Activated CD4-positive, alpha-beta T cell treated with anti-CD3 and anti-CD28 coated beads, Interleukin-2, amount 10 ng/mL, durations not matched to agents 7 days and 5 days (primary cell): Measurements from ENCODE around the gene KIAA1217. TPM values are rescaled to one million over a fixed set of nuclear protein-coding genes. Genes with fewer than 3 reads are reported as not detected.

Experiments used
- CTCF ChIA-PET: fragments of 350-600 bp; sonication (Branson Sonifier 250); formaldehyde crosslinking; loops from one replicate; lab custom pipeline; 2021; ENCODE audit warnings: antibody characterized with exemption; lab: Charles Lee
- POLR2A ChIA-PET: fragments of 350-600 bp; sonication (Branson Sonifier 250); formaldehyde crosslinking; loops from one replicate; lab custom pipeline; 2021; ENCODE audit warnings: antibody characterized with exemption; lab: Charles Lee
- DNase-seq: peaks from one replicate; pipeline ENCODE4 v3.0.0-alpha.2; 2020
- H3K27ac Mint-ChIP-seq: one replicate; pipeline ENCODE4 v1.8.0; 2021; ENCODE audit warnings: mild to moderate bottlenecking, moderate library complexity, mixed read lengths
- H3K27me3 Mint-ChIP-seq: one replicate; pipeline ENCODE4 v1.8.0; 2021; ENCODE audit warnings: mixed read lengths
- H3K36me3 Mint-ChIP-seq: one replicate; pipeline ENCODE4 v1.8.0; 2021; ENCODE audit warnings: low read depth, mixed read lengths
- H3K4me1 Mint-ChIP-seq: one replicate; pipeline ENCODE4 v1.8.0; 2021; ENCODE audit warnings: mixed read lengths
- H3K4me3 Mint-ChIP-seq: one replicate; pipeline ENCODE4 v1.8.0; 2021; ENCODE audit warnings: mild to moderate bottlenecking, moderate library complexity, mixed read lengths
- H3K9me3 Mint-ChIP-seq: one replicate; pipeline ENCODE4 v1.8.0; 2021; ENCODE audit warnings: mixed read lengths
- total RNA-seq, 2 experiments: library from RNA; stranded (reverse); gene quantifications; one replicate each; pipeline ENCODE4 v1.2.3, GENCODE V29; 2021

KIAA1217 gene
- total RNA-seq, 2 experiments from 2014 or later = 0.32 to 0.33 TPM

DNA sequence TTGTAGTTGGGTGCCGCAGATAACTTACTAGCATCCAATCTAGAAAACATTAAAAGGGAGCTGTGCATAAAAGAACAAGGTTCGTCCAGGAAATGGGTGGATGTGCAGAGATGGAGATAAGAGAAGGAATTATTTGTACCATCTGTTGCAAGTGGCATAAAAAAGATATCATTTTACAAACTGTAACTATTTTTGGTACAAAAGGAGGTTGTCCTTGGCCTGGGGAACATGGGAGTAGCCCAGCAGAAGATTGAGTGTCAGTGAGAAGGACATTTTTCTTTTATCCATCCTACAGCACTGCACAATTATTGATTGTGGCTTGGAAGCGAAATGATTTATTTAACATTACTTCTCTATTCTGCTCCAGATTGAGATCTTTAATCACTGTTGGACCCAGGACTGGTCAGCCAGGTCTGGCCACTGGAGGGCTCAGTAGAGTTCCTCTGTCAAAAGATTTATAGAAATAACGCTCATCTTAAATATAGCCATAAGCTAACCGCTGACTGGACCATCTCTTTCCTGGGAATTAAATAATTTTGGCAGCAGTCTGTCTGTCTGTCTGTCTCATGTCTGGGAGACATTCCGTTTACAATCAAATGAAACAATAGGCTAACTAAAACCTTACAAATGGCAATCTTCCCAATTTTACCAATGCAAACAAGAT is 254.1 kb downstream of the KIAA1217 start:
- no peak for DNase-seq
- Mint-ChIP-seq H3K4me3 (no peak overlapping the region), H3K27ac (no peak overlapping the region), H3K4me1 (peaks cover 29% of the 10 kb centered on the region), H3K9me3 (no peaks in the 10 kb centered on the region), H3K36me3 (no peaks in the 10 kb centered on the region), H3K27me3 (peaks cover 11% of the 10 kb centered on the region)
- POLR2A ChIA-PET = no interaction called here
- CTCF ChIA-PET = no interaction called here

DNA sequence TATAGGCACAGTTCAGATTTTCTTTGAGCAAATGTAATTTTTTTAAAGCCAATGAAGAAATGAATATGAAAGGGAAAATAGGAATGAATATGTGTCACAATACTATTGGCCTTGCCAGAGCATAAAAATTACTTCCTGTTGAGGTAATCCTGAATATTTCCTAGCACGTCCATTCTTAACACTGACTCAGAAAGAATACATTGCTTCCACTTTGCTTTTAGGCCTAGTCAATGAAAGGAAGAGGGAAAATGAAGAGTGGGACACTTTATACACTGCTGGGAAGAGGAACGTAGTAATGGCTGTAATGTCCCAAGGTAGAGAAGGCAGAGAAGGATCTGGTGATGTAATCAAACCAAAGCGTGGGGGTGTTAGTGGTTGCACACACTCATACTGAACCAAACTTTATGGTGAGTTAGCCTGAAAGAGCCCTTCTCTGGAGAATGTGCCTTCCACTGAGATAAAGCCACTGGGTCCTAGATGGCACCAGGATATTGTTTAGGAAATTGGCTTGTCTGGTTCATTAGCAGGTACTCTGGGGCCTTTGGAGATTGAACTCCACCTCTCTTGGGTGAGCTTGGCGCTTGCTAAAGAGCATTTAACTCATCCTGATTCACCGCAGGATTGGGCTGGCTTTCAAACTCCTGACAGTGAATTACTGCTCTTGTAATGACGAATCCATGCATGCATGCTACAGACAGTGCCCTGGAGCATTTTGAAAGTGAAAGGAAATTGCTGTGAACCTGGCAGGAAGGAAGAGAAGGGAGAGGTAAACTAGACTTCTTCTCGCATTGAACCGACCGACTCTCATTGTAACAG is 254.9 kb downstream of the KIAA1217 start:
- no peaks in the 10 kb centered on the region for H3K36me3 Mint-ChIP-seq
- ChIA-PET POLR2A (no interaction called here), CTCF (no interaction called here)
- peak overlapping the region; percentile 25 for H3K4me3 Mint-ChIP-seq
- H3K27me3 Mint-ChIP-seq = peaks cover 11% of the 10 kb centered on the region
- peaks cover 29% of the 10 kb centered on the region for H3K4me1 Mint-ChIP-seq
- peak overlapping the region; percentile 65 for H3K27ac Mint-ChIP-seq
- peak; percentile 19 for DNase-seq
- no peaks in the 10 kb centered on the region for H3K9me3 Mint-ChIP-seq

DNA sequence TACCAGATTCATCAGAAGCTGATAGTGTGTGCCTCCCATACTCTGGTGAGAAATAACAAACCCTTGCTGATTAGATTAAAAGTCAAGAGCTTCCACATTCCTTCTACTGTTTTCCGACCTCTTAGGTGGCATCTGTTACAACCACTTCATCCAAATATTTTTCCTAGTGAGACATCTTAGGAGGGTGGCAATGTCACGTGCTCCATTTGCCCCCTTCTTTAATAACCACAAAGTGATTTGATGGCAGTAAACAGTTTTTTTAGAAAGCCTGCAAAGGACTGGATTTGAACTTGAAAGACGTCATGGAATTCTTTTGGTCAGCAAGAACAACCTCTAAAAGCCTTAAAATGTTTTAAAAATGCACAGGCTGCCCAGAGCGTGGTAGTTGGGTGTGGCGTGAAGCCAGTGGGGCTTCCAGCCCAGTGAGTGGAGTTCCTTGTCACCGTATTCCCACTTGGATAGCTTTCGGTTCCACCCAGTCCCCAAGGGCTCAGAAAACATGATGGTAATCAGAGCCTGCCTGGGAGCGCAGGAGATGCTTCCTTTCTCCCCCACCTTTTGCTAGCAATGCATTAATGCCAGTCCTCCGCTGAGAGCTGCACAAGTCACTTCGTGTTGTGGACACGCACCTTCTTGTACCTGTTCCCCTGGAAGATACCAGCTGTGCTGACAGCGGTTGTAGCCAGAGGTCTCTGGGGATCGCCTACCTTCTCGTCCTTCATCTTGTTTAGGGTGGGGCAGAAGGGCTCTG is 256.4 kb downstream of the KIAA1217 start:
- no peak overlapping the region for H3K27ac Mint-ChIP-seq
- no peak overlapping the region for H3K4me3 Mint-ChIP-seq
- no peaks in the 10 kb centered on the region for H3K9me3 Mint-ChIP-seq
- POLR2A ChIA-PET = no interaction called here
- H3K36me3 Mint-ChIP-seq = no peaks in the 10 kb centered on the region
- DNase-seq = no peak
- H3K27me3 Mint-ChIP-seq = peaks cover 8% of the 10 kb centered on the region
- peaks cover 29% of the 10 kb centered on the region for H3K4me1 Mint-ChIP-seq
- CTCF ChIA-PET = no interaction called here

DNA sequence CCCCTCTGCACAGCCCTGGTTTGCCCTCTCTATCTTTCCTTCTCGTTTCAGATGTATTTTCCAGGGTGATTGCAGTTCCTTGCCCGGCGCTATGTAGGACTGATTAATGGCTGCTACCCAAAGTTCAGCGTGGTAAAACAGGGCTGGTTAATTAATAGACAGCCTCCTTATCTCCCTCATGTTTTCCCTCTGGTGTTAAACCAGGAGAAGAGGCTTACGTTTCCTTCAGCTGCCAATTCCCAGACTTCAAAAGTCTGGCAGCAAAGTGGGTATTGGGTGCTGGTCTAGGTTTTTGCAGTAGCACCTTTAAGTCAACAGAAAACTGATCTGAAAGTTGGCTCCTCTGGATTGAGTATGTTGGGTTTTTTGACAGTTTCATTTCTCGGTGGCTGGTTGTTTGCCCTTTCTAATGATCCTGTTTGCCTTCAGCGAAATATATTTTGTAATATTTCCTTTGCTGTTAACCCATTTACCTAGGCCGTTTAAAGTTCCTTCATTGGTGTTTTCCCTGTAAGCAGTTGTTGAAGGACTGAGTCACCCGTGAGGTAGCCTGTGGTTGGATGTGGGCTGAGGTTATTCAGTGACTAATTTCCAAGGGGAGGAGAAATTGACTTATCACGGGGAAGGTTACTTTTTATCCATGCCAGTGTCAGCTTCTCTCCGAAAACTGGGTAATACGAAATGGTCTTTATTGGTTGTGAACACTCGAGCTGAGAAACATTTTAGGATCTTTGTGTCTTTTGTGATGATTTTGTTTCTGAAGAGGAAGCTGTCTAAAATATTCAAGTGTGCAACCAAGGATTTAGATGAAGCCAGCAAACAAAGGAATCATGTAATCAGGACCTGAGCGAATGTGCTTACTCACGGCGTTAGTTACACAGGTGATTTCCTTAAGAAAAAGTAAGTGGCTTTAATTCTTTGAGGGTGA is 257.2 kb downstream of the KIAA1217 start:
- H3K4me1 Mint-ChIP-seq = peaks cover 29% of the 10 kb centered on the region
- H3K27ac Mint-ChIP-seq = peak overlapping the region; percentile 44
- peaks cover 8% of the 10 kb centered on the region for H3K27me3 Mint-ChIP-seq
- DNase-seq = peak; percentile 24
- H3K4me3 Mint-ChIP-seq = no peak overlapping the region
- H3K36me3 Mint-ChIP-seq = no peaks in the 10 kb centered on the region
- H3K9me3 Mint-ChIP-seq = no peaks in the 10 kb centered on the region
- CTCF ChIA-PET = no interaction called here
- POLR2A ChIA-PET = no interaction called here

DNA sequence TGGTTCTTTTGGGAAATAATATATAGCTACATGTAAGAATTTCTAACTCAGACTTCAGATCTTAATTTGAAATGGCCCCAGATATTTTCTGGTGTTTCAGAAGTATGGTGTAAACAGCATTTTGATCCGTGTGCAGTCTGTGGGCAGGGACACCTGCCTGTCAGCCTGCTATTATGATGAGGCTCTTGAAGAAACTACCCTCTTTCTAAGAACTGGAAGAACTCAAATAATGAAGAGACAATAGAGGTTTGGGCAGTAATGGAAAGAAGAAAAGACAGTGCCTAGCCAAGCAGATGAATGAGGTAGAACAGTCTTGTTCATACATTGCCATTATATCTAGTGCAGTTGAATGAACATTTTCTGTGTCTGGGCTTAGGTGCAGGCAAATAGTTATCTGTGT is 258.2 kb downstream of the KIAA1217 start:
- Mint-ChIP-seq H3K4me3 (no peak overlapping the region), H3K36me3 (no peaks in the 10 kb centered on the region)
- POLR2A ChIA-PET = no interaction called here

DNA sequence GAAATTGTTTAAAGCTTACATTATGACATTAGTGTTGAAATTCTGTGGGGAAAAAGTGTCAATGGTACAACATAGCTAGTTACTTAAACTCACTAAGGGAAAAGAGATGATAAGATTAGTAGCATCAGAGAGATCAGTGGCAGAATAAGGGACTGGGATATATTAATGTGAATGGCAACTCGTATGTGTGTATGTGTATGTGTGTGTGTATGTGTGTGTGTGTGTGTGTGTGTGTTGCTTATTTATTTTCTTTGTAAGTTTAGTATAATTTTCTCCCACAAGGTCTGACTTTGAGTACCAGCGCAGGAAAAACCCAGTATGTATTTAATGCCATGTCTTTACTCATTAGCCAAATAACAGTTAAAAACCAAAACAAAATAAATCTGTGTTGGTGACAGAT is 258.7 kb downstream of the KIAA1217 start:
- Mint-ChIP-seq H3K4me1 (peaks cover 29% of the 10 kb centered on the region), H3K27me3 (peaks cover 8% of the 10 kb centered on the region), H3K27ac (no peak overlapping the region), H3K9me3 (no peaks in the 10 kb centered on the region), H3K4me3 (no peak overlapping the region), H3K36me3 (no peaks in the 10 kb centered on the region)
- POLR2A ChIA-PET = no interaction called here
- no peak for DNase-seq
- CTCF ChIA-PET = interaction anchor here (0.6 kb wide), 1 partner anchor 1460 kb away, joined by 3 read pairs; no protein-coding TSS in a partner anchor

More for the DNA sequence above, 258.2 kb downstream of the KIAA1217 start:
- Mint-ChIP-seq H3K4me1 (peaks cover 29% of the 10 kb centered on the region), H3K9me3 (no peaks in the 10 kb centered on the region), H3K27me3 (peaks cover 8% of the 10 kb centered on the region), H3K27ac (no peak overlapping the region)
- no peak for DNase-seq
- CTCF ChIA-PET = interaction anchor here (0.6 kb wide), 1 partner anchor 1461 kb away, joined by 3 read pairs; no protein-coding TSS in a partner anchor

DNA sequence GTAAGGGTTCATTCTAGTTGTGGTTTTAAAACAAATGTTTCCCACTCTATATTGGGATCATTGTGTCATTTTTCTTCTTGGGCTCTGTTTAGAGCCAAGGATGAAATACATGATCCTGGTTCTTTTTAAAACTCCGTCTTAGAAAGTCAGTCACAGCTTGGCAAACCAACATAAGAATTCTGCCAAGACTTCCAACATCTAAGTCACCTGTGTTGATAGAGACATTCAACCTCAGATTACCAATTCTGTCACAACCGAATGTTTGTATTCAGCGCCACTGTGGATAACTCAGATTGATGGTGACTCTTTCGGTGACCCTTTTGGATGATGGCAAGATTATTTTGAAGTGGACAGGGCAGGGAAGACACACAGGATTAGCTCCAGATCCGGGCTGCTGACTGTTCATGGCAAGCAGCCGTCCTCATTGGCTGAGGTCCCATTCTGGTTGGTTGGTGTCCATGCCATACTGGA is 259.4 kb downstream of the KIAA1217 start:
- POLR2A ChIA-PET = no interaction called here
- no peak overlapping the region for H3K27ac Mint-ChIP-seq
- no peaks in the 10 kb centered on the region for H3K36me3 Mint-ChIP-seq
- no peak overlapping the region for H3K4me3 Mint-ChIP-seq
- peaks cover 29% of the 10 kb centered on the region for H3K4me1 Mint-ChIP-seq
- H3K27me3 Mint-ChIP-seq = peaks cover 8% of the 10 kb centered on the region
- no peak for DNase-seq
- no peaks in the 10 kb centered on the region for H3K9me3 Mint-ChIP-seq
- CTCF ChIA-PET = no interaction called here

DNA sequence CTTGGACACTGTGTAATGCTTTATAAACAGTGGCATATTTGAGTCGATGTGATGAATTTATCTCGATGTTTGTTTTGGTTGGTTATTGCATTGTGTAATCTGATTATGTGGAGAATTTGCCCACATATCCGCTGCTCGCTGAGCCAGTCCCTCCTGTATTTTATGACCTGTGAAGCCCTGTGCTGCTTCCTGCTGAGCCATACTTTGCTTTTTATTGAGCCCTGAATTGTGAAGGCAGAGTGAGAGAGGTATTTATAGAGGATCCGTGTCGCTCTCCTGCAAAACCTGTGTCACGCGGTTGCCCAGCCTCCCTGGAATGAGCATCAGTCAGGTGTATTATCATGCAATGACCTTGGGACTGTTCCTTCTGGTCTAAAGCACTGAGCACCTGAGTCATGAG is 261.1 kb downstream of the KIAA1217 start:
- CTCF ChIA-PET = no interaction called here

DNA sequence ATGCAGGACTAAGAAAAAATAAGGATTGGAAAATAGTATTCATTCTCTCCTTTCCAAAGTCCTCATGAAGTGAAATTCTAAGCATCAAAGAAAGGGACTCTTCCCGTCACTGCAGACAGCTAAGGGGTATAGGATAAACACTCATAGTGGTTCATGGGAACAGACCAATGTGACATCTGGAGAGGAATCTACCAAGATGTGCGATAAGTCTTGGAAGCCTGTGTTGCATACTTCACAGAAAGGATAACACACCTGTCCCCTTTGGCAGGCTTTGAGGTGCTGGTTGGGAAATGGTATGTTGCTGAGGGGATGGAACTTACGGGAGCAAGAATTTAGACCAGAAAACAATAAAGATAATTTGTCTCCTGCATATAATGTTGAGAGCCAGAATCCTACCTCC is 266.7 kb downstream of the KIAA1217 start:
- no peak for DNase-seq
- H3K4me1 Mint-ChIP-seq = no peaks in the 10 kb centered on the region
- H3K27ac Mint-ChIP-seq = no peak overlapping the region
- ChIA-PET CTCF (no interaction called here), POLR2A (no interaction called here)
- no peak overlapping the region for H3K4me3 Mint-ChIP-seq
- no peaks in the 10 kb centered on the region for H3K36me3 Mint-ChIP-seq
- no peaks in the 10 kb centered on the region for H3K9me3 Mint-ChIP-seq
- H3K27me3 Mint-ChIP-seq = peaks cover 5% of the 10 kb centered on the region

More for the DNA sequence above, 261.1 kb downstream of the KIAA1217 start:
- POLR2A ChIA-PET = no interaction called here
- Mint-ChIP-seq H3K4me3 (no peak overlapping the region), H3K27me3 (peaks cover 10% of the 10 kb centered on the region), H3K36me3 (no peaks in the 10 kb centered on the region), H3K4me1 (peaks cover 14% of the 10 kb centered on the region), H3K27ac (no peak overlapping the region), H3K9me3 (no peaks in the 10 kb centered on the region)
- DNase-seq = no peak

DNA sequence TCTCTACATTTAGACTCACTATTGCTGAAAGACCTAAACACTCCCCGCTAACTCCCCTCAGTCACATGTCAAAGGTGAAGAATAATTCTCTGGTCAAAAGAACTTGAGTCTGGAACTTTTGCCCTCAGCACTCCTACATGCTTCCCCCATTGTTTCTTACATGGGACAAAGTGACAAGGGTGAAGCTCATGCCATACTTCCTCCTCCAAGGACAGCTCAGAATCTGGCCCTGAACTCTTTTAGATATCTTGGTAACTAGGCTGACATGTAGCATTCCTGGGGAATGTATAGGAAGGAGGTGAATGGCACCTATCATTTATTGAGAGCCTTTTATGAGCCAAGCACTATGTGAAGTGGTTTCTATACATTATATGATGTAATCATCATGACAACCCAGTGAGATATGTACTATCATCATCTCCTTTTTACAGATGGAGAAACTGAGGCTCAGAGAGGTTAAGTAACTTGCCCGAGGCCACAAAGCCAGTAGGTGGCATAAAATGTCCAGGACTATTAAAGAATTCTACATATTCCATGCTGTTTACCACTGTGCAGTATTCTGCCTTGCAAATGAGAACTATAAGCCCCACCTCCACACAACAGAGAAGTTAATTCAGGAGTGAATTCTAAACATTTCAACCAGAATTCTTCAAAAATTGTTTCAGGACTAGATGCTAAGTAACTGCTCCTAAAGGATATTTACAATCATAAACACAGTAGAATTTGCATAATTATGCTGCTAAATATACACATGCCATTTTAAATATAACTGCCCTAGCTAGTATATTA is 268.2 kb downstream of the KIAA1217 start:
- DNase-seq = no peak
- H3K4me3 Mint-ChIP-seq = no peak overlapping the region
- H3K27ac Mint-ChIP-seq = no peak overlapping the region
- no peaks in the 10 kb centered on the region for H3K4me1 Mint-ChIP-seq
- peaks cover 5% of the 10 kb centered on the region for H3K27me3 Mint-ChIP-seq
- no peaks in the 10 kb centered on the region for H3K9me3 Mint-ChIP-seq
- ChIA-PET POLR2A (interaction anchor here (0.6 kb wide), 1 partner anchor 11 kb away, joined by 3 read pairs; no protein-coding TSS in a partner anchor), CTCF (interaction anchor here (1.3 kb wide), 1 partner anchor 12 kb away, joined by 3 read pairs; no protein-coding TSS in a partner anchor)
- no peaks in the 10 kb centered on the region for H3K36me3 Mint-ChIP-seq

DNA sequence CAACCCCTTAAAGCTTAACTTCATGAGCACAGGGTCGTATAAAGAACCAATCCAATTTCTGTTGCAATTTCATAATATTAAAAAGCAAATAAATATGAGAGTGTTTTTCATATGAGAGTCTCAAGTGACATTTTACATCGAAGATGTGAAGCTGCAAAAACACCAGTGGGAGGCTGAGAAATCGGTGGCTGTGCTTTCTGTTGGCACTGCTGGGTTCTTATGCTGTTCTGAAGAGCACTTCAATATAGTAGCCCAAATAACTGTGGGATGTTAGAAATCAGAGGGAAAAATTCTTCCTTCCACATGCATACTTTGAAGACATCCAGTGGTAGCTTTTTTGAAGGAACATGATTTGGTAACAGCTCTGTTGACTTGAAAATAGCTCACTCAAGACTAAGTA is 269.0 kb downstream of the KIAA1217 start:
- ChIA-PET POLR2A (no interaction called here), CTCF (interaction anchor here (1.3 kb wide), 1 partner anchor 12 kb away, joined by 3 read pairs; no protein-coding TSS in a partner anchor)
- no peaks in the 10 kb centered on the region for H3K4me1 Mint-ChIP-seq
- H3K4me3 Mint-ChIP-seq = no peak overlapping the region
- no peak overlapping the region for H3K27ac Mint-ChIP-seq
- no peak for DNase-seq
- H3K9me3 Mint-ChIP-seq = no peaks in the 10 kb centered on the region
- H3K27me3 Mint-ChIP-seq = peaks cover 5% of the 10 kb centered on the region
- H3K36me3 Mint-ChIP-seq = no peaks in the 10 kb centered on the region
